Measurements from ENCODE around the gene ZNF326.
A peak's percentile ranks its signal among the peaks of the same experiment; 100 is the strongest.
"Not testable (repeated sequence)": the region's sequence is repeated elsewhere in the genome, so short reads cannot be mapped to it uniquely, and the experiment has no call there.

Gene ZNF326

DNA sequence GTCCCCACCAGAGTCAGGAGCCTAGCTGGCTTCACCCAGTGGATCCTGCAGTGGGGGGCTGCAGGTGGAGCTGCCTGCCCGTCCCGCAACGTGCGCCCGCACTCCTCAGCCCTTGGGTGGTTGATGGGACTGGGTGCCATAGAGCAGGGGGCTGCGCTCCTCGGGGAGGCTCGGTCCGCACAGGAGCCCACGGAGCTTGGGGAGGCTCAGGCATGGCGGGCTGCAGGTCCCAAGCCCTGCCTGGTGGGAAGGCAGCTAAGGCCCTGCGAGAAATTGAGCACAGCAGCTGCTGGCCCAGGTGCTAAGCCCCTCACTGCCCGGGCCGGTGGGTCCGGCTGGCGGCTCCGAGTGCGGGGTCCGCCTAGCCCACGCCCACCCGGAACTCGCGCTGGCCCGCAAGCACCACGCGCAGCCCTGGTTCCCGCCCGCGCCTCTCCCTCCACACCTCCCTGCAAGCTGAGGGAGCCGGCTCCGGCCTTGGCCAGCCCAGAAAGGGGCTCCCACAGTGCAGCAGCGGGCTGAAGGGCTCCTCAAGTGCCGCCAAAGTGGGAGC is 10.3 kb upstream of the ZNF326 start:
- not testable (repeated sequence) for H3K27me3 ChIP-seq (ENCODE audit: control insufficient read depth in 1 of 2, insufficient read depth in 2 of 2, low read length in 2 of 2); H3K4me3 ChIP-seq (ENCODE audit: low read depth in 1 of 2, low read length in 2 of 2); H3K9ac ChIP-seq (ENCODE audit: low read depth in 1 of 2, low read length in 2 of 2); H3K36me3 ChIP-seq (ENCODE audit: control insufficient read depth in 1 of 2, insufficient read depth in 2 of 2, low read length in 2 of 2); H3K27ac ChIP-seq (ENCODE audit: low read depth, low read length); H3K9me3 ChIP-seq (ENCODE audit: control insufficient read depth in 1 of 2, low read length in 2 of 2)
- H3K4me1 ChIP-seq (ENCODE audit: control insufficient read depth in 1 of 2, insufficient read depth in 2 of 2, low read length in 2 of 2), result peaks cover 7 to 14% of the 10 kb centered on the region in 2 donors

DNA sequence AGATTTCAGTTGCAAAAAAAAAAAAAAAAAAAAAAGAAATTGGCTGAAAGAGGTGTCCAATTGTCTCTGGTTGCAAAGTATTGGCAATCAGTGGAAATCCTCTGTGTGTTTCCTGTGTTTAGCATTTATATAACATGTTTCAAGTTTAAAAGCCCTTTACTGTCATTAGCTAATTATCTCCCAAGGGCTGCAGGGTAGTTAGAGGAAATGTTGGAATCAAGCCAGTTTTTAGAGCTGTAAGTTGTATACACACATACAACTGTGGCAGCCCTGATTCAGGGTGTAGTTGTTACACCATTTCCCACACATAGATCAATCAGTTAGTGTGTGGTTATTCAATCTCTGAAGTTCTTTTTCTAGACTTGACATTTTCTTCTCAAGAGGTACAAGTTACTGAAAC is 8.9 kb upstream of the ZNF326 start:
- Histone ChIP-seq H3K4me1 (ENCODE audit: control insufficient read depth in 1 of 2, insufficient read depth in 2 of 2, low read length in 2 of 2) (peaks cover 17 to 22% of the 10 kb centered on the region in 2 donors), H3K27ac (ENCODE audit: low read depth, low read length) (no peak overlapping the region)

DNA sequence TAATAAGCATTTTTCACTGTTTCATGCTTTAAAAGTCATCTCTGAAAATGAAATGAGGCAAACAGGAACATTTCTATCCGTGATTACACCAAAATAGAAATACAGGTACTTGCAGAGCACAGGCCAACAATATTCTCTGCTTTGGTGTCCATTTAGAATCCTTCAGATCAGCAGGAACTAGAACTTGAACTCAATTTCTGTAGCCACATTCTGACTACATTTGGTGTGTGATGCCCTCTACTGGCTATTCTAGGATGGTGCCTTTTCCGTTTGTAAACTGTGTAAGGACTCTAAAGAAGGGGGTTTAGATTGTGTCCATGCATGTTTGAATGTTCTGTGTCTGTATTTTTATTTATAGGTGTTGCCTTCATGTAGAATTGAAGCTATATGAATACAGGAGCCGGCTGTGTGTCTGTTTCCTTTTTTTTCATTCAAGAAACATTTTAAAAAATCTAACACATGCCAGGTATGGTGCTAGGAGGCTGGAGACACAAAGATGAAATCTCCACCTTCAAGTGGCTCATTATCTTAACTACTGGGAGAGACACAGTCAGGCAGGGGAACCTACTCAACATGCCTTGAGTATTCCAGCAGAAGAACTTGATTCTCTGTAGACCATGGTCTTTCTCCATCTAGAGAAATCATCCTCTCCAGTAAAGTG is 7.6 kb upstream of the ZNF326 start:
- Histone ChIP-seq H3K27ac (ENCODE audit: low read depth, low read length) (no peak overlapping the region), H3K27me3 (ENCODE audit: control insufficient read depth in 1 of 2, insufficient read depth in 2 of 2, low read length in 2 of 2) (no peaks in the 10 kb centered on the region), H3K4me3 (ENCODE audit: low read depth in 1 of 2, low read length in 2 of 2) (no peak overlapping the region), H3K9ac (ENCODE audit: low read depth in 1 of 2, low read length in 2 of 2) (no peak overlapping the region), H3K36me3 (ENCODE audit: control insufficient read depth in 1 of 2, insufficient read depth in 2 of 2, low read length in 2 of 2) (no peaks in the 10 kb centered on the region), H3K9me3 (ENCODE audit: control insufficient read depth in 1 of 2, low read length in 2 of 2) (no peaks in the 10 kb centered on the region), H3K4me1 (ENCODE audit: control insufficient read depth in 1 of 2, insufficient read depth in 2 of 2, low read length in 2 of 2) (peaks cover 25 to 31% of the 10 kb centered on the region in 2 donors)

More for the DNA sequence above, 8.9 kb upstream of the ZNF326 start:
- Histone ChIP-seq H3K9ac (ENCODE audit: low read depth in 1 of 2, low read length in 2 of 2) (no peak overlapping the region), H3K27me3 (ENCODE audit: control insufficient read depth in 1 of 2, insufficient read depth in 2 of 2, low read length in 2 of 2) (no peaks in the 10 kb centered on the region), H3K9me3 (ENCODE audit: control insufficient read depth in 1 of 2, low read length in 2 of 2) (no peaks in the 10 kb centered on the region), H3K36me3 (ENCODE audit: control insufficient read depth in 1 of 2, insufficient read depth in 2 of 2, low read length in 2 of 2) (no peaks in the 10 kb centered on the region), H3K4me3 (ENCODE audit: low read depth in 1 of 2, low read length in 2 of 2) (no peak overlapping the region)

DNA sequence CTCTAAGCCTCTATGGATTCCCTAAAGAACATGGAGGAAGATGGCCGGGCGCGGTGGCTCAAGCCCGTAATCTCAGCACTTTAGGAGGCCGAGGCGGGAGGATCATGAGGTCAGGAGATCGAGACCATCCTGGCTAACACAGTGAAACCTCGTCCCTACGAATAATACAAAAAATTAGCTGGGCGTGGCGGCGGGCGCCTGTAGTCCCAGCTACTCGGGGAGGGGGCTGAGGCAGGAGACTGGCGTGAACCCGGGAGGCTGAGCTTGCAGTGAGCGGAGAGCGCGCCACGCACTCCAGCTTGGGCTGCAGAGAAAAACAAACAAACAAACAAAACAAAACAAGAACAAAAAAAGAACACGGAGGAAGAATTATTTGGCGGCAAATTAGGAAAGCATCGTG is 5.8 kb upstream of the ZNF326 start:
- no peaks in the 10 kb centered on the region for H3K27me3 ChIP-seq (ENCODE audit: control insufficient read depth in 1 of 2, insufficient read depth in 2 of 2, low read length in 2 of 2)
- peak overlapping the region; percentile 25 to 29 for H3K4me3 ChIP-seq (ENCODE audit: low read depth in 1 of 2, low read length in 2 of 2)
- no peak overlapping the region for H3K27ac ChIP-seq (ENCODE audit: low read depth, low read length)
- no peaks in the 10 kb centered on the region for H3K36me3 ChIP-seq (ENCODE audit: control insufficient read depth in 1 of 2, insufficient read depth in 2 of 2, low read length in 2 of 2)
- peaks cover 25 to 31% of the 10 kb centered on the region in 2 donors for H3K4me1 ChIP-seq (ENCODE audit: control insufficient read depth in 1 of 2, insufficient read depth in 2 of 2, low read length in 2 of 2)
- no peaks in the 10 kb centered on the region for H3K9me3 ChIP-seq (ENCODE audit: control insufficient read depth in 1 of 2, low read length in 2 of 2)
- no peak overlapping the region for H3K9ac ChIP-seq (ENCODE audit: low read depth in 1 of 2, low read length in 2 of 2)

DNA sequence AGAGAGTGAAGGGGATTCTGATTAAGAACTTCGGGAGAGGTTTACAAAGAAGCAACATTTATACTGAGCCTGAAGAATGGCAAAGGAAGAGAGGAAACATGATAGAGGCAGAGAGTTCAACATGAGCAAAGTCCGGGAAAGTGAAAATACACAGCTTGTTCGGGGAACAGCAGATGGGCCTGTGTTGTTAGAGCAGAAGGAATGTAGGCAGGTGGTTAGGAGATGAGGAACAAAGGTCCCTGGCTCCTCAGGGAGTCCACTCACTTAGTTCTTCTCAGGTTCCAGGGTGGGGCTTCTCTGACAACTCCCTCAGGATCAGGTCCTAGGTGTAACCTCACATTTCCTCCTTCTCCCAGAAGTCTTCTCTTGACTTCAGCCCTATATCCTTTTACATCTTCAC is 5.1 kb upstream of the ZNF326 start:
- no peaks in the 10 kb centered on the region for H3K27me3 ChIP-seq (ENCODE audit: control insufficient read depth in 1 of 2, insufficient read depth in 2 of 2, low read length in 2 of 2)
- no peaks in the 10 kb centered on the region for H3K36me3 ChIP-seq (ENCODE audit: control insufficient read depth in 1 of 2, insufficient read depth in 2 of 2, low read length in 2 of 2)
- H3K9me3 ChIP-seq (ENCODE audit: control insufficient read depth in 1 of 2, low read length in 2 of 2), result no peaks in the 10 kb centered on the region
- no peak overlapping the region for H3K27ac ChIP-seq (ENCODE audit: low read depth, low read length)
- H3K4me1 ChIP-seq (ENCODE audit: control insufficient read depth in 1 of 2, insufficient read depth in 2 of 2, low read length in 2 of 2), result peaks cover 25 to 31% of the 10 kb centered on the region in 2 donors
- peak overlapping the region; percentile 27 to 29 for H3K4me3 ChIP-seq (ENCODE audit: low read depth in 1 of 2, low read length in 2 of 2)
- H3K9ac ChIP-seq (ENCODE audit: low read depth in 1 of 2, low read length in 2 of 2), result peak overlapping the region in 1 of 2 donors; percentile 9

DNA sequence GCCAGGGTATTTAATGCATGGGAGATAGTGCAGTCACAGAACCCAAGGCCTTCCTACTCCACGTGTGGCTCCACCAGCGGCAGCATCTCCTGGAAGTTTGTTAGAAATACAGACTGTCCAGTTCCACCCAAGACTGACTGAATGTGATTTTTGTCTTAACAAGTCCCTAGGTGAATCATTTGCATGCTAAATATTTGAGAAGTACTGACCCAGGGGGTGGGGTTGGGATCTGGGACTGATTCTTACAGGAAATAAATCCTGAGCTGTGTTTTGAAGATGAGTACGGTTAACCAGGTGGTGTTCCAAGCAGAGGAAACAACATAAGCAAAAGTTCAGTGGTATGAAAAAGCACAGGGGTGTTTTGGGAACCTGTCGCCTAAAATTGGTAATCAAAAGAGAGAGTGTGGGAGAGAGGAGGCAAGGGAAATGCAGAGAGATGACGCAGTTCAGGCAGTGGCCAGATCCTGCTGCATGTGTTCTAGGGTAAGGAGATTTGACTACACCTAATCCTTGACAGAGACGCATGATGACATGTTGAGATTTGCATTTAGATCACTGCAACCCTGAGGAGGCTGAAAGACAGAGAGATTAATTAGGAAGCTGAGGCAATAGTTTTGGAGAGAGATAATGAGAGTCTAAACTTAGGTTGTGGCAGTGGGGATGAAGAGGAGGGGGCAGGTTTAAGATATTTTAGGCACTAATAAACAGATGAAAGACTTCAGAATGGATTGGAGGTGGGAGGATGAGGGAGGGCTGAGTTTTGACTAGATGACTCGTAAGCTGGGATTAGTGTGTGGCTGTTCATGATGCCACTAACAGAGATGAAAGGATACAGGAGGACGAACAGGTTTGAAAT is 3.7 kb upstream of the ZNF326 start:
- no peak overlapping the region for H3K9ac ChIP-seq (ENCODE audit: low read depth in 1 of 2, low read length in 2 of 2)
- no peaks in the 10 kb centered on the region for H3K36me3 ChIP-seq (ENCODE audit: control insufficient read depth in 1 of 2, insufficient read depth in 2 of 2, low read length in 2 of 2)
- no peak overlapping the region for H3K4me3 ChIP-seq (ENCODE audit: low read depth in 1 of 2, low read length in 2 of 2)
- H3K27ac ChIP-seq (ENCODE audit: low read depth, low read length), result no peak overlapping the region
- H3K27me3 ChIP-seq (ENCODE audit: control insufficient read depth in 1 of 2, insufficient read depth in 2 of 2, low read length in 2 of 2), result no peaks in the 10 kb centered on the region
- H3K9me3 ChIP-seq (ENCODE audit: control insufficient read depth in 1 of 2, low read length in 2 of 2), result no peaks in the 10 kb centered on the region
- peaks cover 25 to 27% of the 10 kb centered on the region in 2 donors for H3K4me1 ChIP-seq (ENCODE audit: control insufficient read depth in 1 of 2, insufficient read depth in 2 of 2, low read length in 2 of 2)

DNA sequence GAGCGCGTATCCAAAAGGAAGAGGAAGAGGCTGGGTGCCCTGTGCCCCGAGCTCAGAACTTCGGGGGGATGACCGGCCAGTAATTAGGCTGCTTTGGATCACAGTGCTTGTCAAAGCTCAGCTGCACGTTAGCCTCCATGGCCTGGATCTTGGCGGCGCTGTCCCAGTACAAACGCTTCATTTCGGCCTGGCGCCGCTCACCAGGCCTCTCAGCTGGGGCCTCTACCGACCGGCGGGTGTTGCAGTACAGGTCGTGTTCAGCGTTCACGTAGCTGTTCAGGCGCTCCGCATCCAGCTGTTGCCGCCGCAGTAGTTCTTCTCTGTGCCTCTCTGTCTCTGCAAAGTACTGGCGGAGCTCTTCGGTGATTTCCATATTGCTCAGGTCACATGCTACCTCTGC is 1.4 kb upstream of the ZNF326 start:
- no peaks in the 10 kb centered on the region for H3K27me3 ChIP-seq (ENCODE audit: control insufficient read depth in 1 of 2, insufficient read depth in 2 of 2, low read length in 2 of 2)
- no peaks in the 10 kb centered on the region for H3K9me3 ChIP-seq (ENCODE audit: control insufficient read depth in 1 of 2, low read length in 2 of 2)
- H3K27ac ChIP-seq (ENCODE audit: low read depth, low read length), result no peak overlapping the region
- no peak overlapping the region for H3K4me3 ChIP-seq (ENCODE audit: low read depth in 1 of 2, low read length in 2 of 2)
- H3K4me1 ChIP-seq (ENCODE audit: control insufficient read depth in 1 of 2, insufficient read depth in 2 of 2, low read length in 2 of 2), result peaks cover 30 to 44% of the 10 kb centered on the region in 2 donors
- no peak overlapping the region for H3K9ac ChIP-seq (ENCODE audit: low read depth in 1 of 2, low read length in 2 of 2)
- no peaks in the 10 kb centered on the region for H3K36me3 ChIP-seq (ENCODE audit: control insufficient read depth in 1 of 2, insufficient read depth in 2 of 2, low read length in 2 of 2)

DNA sequence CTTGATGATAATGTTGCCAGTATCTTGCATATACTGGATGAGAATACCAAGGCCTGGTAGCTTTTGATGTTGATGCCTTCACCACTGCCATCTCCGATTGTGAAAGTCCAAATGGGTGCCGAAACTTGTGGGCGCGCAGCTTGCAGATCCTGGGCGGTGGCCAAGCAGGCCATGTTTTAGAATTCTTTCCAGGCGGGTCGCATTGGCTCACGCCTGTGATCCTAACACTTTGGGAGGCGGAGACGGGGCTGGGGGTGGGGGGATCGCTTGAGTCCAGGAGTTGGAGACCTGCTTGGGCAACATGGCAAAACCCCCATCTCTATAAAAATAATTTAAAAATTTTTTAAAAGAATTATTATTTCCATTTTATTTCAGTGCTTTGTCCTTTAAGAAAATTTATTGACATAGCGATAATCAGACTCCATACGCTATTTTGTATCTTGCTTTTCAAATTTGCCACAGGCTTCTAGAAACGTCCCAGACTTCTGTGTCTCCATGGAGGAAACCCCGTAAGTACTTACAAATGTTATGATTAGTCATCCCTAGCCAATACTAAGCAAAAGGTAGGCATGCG is 592 bp upstream of the ZNF326 start:
- H3K27ac ChIP-seq (ENCODE audit: low read depth, low read length), result peak overlapping the region; percentile 95
- peak overlapping the region; percentile 45 to 49 for H3K9ac ChIP-seq (ENCODE audit: low read depth in 1 of 2, low read length in 2 of 2)

DNA sequence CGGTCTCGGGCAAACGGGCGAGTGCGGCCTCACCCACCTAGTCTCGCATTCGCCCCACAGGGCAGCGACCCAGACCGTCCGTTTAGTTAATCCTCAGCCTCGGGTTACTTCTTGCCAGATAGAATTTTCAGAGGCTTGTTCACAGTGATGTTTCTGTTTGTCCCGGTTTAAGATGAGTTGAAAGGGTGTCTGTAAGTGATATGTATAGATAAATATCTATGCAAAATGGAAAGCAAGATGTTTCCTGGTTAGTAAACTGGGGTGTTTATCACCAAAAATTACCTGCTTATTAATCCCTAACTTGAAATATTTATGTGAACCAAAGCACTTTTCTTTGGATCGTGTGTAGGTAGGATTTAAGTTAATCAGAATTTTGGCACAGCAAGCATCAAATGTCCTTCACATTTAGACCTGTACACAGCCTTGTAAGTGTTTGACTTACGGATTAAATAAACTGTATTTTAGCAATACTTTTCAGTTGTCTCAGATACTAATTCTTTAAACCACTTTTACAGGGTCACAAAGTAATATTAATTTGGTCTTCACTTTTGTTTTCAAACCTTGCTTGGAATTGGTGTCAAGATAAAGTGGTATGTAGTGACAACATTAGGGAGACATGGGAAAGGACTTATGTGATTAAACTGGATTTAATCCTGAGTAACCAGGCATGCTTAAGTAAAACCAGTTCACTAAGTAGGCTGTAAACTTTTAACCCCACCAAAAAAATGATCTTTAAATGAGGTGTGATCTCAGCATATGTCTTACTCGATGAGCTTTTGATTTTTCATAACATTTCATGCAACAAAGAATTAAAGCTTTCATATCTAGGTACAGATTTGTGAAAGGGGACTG is 914 bp downstream of the ZNF326 start:
- no peaks in the 10 kb centered on the region for H3K27me3 ChIP-seq (ENCODE audit: control insufficient read depth in 1 of 2, insufficient read depth in 2 of 2, low read length in 2 of 2)
- no peaks in the 10 kb centered on the region for H3K36me3 ChIP-seq (ENCODE audit: control insufficient read depth in 1 of 2, insufficient read depth in 2 of 2, low read length in 2 of 2)
- peak overlapping the region; percentile 89 to 94 for H3K4me3 ChIP-seq (ENCODE audit: low read depth in 1 of 2, low read length in 2 of 2)
- peak overlapping the region; percentile 95 for H3K27ac ChIP-seq (ENCODE audit: low read depth, low read length)
- H3K9ac ChIP-seq (ENCODE audit: low read depth in 1 of 2, low read length in 2 of 2), result peak overlapping the region; percentile 88
- peaks cover 15 to 47% of the 10 kb centered on the region in 2 donors for H3K4me1 ChIP-seq (ENCODE audit: control insufficient read depth in 1 of 2, insufficient read depth in 2 of 2, low read length in 2 of 2)
- H3K9me3 ChIP-seq (ENCODE audit: control insufficient read depth in 1 of 2, low read length in 2 of 2), result no peaks in the 10 kb centered on the region

More for the DNA sequence above, 592 bp upstream of the ZNF326 start:
- H3K4me3 ChIP-seq (ENCODE audit: low read depth in 1 of 2, low read length in 2 of 2), result peak overlapping the region; percentile 89 to 94
- no peaks in the 10 kb centered on the region for H3K27me3 ChIP-seq (ENCODE audit: control insufficient read depth in 1 of 2, insufficient read depth in 2 of 2, low read length in 2 of 2)
- no peaks in the 10 kb centered on the region for H3K9me3 ChIP-seq (ENCODE audit: control insufficient read depth in 1 of 2, low read length in 2 of 2)
- no peaks in the 10 kb centered on the region for H3K36me3 ChIP-seq (ENCODE audit: control insufficient read depth in 1 of 2, insufficient read depth in 2 of 2, low read length in 2 of 2)
- peaks cover 26 to 50% of the 10 kb centered on the region in 2 donors for H3K4me1 ChIP-seq (ENCODE audit: control insufficient read depth in 1 of 2, insufficient read depth in 2 of 2, low read length in 2 of 2)

Data from duodenal mucosa (tissue), 2 donors.